Middle frontal gyrus (tissue), 1 donor: Measurements from ENCODE around the gene RAB8A.

Experiments used
- DNase-seq: peaks from one replicate; pipeline ENCODE4 v3.0.0-alpha.2; 2015; ENCODE audit warnings: low spot score; ENCODE audit errors: extremely low spot score

The RAB8A gene

GRCh38 chr19:16111160-16111908 is at the start of gene RAB8A:
TSS of gene RAB8A (plus strand) at chr19:16111889. CDS start at chr19:16111902, 13 bp downstream.
- DNase-seq: peak; percentile 97

GRCh38 chr19:16061943-16062342 is 49.7 kb upstream of the RAB8A start:
- no peak for DNase-seq

GRCh38 chr19:16062789-16063188 is 48.9 kb upstream of the RAB8A start:
- no peak for DNase-seq

- no peak for DNase-seq
Observed at GRCh38 chr19:16064209-16064889, 47.3 kb upstream of the RAB8A start.

- no peak for DNase-seq
Observed at GRCh38 chr19:16066611-16067104, 45.0 kb upstream of the RAB8A start.

GRCh38 chr19:16067205-16067938 is 44.3 kb upstream of the RAB8A start:
- DNase-seq: no peak

- DNase-seq: no peak
Observed at GRCh38 chr19:16068696-16069259, 42.9 kb upstream of the RAB8A start.

- no peak for DNase-seq
Observed at GRCh38 chr19:16069813-16070365, 41.8 kb upstream of the RAB8A start.

GRCh38 chr19:16070366-16070990 is 41.2 kb upstream of the RAB8A start:
- DNase-seq: no peak

- no peak for DNase-seq
Observed at GRCh38 chr19:16071072-16071691, 40.5 kb upstream of the RAB8A start.

- no peak for DNase-seq
Observed at GRCh38 chr19:16073481-16073880, 38.2 kb upstream of the RAB8A start.

GRCh38 chr19:16073988-16074387 is 37.7 kb upstream of the RAB8A start:
- no peak for DNase-seq

GRCh38 chr19:16074488-16075365 is 37.0 kb upstream of the RAB8A start:
- DNase-seq: no peak

- no peak for DNase-seq
Observed at GRCh38 chr19:16075430-16076153, 36.1 kb upstream of the RAB8A start.

GRCh38 chr19:16076154-16076957 is 35.3 kb upstream of the RAB8A start, which contains the start of gene TPM4:
TSS of gene TPM4 (plus strand) at chr19:16076495. CDS start at chr19:16076566, 71 bp downstream.
- DNase-seq: peak; percentile 65

- DNase-seq: no peak
Observed at GRCh38 chr19:16076958-16077611, 34.6 kb upstream of the RAB8A start.
